CD4-positive, alpha-beta T cell (primary cell): Measurements from ENCODE around the gene SYK. TPM values are rescaled to one million over a fixed set of nuclear protein-coding genes. Genes with fewer than 3 reads are reported as not detected.

Experiments
- ATAC-seq: fragments of 200-7000 bp; cut with Tn5 transposase; one replicate; pipeline ENCODE4 v1.10.0; 2022; ENCODE audit warnings: mild to moderate bottlenecking; ENCODE audit not compliant: poor library complexity
- CTCF ChIA-PET: fragments of 350-600 bp; sonication (Branson Sonifier 250); formaldehyde crosslinking; loops from one replicate; lab custom pipeline; 2021; ENCODE audit warnings: antibody characterized with exemption, inconsistent platforms; lab: Charles Lee
- POLR2A ChIA-PET: fragments of 350-600 bp; sonication (Branson Sonifier 250); formaldehyde crosslinking; loops from one replicate; lab custom pipeline; 2021; ENCODE audit warnings: antibody characterized with exemption, inconsistent platforms; lab: Charles Lee
- DNase-seq, 14 experiments: peaks; one replicate each; pipeline ENCODE4 v3.0.0-alpha.2; 2013 to 2020; ENCODE audit warnings: mixed read lengths in 2 of 14
- H3K27ac ChIP-seq, 2 donors: one replicate each; pipeline versions ENCODE4 v1.5.1 to v1.7.0; 2013; ENCODE audit warnings: low read length in 2 of 2, low read depth in 1 of 2, mild to moderate bottlenecking in 1 of 2
- H3K27me3 ChIP-seq, 2 experiments: 1 replicate in 1 of 2; 2 replicates in 1 of 2; pipeline versions ENCODE4 v1.6.1 to v1.7.0; 2013; ENCODE audit warnings: low read length in 2 of 2, control low read depth in 1 of 2, mild to moderate bottlenecking in 1 of 2, moderate library complexity in 1 of 2; ENCODE audit not compliant: insufficient read depth in 2 of 2, control insufficient read depth in 1 of 2
- H3K36me3 ChIP-seq: one replicate; pipeline ENCODE4 v1.6.1; 2013; ENCODE audit warnings: low read length, control low read depth; ENCODE audit not compliant: insufficient read depth
- H3K4me1 ChIP-seq: one replicate; pipeline ENCODE4 v1.6.1; 2013; ENCODE audit warnings: low read length, control low read depth; ENCODE audit not compliant: insufficient read depth
- H3K4me3 ChIP-seq: one replicate; pipeline ENCODE4 v1.5.1; 2013; ENCODE audit warnings: mild to moderate bottlenecking, low read length, moderate library complexity
- H3K9me3 ChIP-seq, 2 experiments: 1 replicate in 1 of 2; 2 replicates in 1 of 2; pipeline versions ENCODE4 v1.6.1 to v1.7.0; 2013; ENCODE audit warnings: low read length in 2 of 2, mild to moderate bottlenecking in 2 of 2, control low read depth in 1 of 2, moderate library complexity in 1 of 2; ENCODE audit not compliant: control insufficient read depth in 1 of 2, insufficient read depth in 1 of 2
- H3K27ac Mint-ChIP-seq: one replicate; pipeline ENCODE4 v1.8.0; 2020; ENCODE audit warnings: mixed read lengths
- H3K27me3 Mint-ChIP-seq: one replicate; pipeline ENCODE4 v1.8.0; 2021; ENCODE audit warnings: mixed read lengths
- H3K36me3 Mint-ChIP-seq: one replicate; pipeline ENCODE4 v1.8.0; 2021; ENCODE audit warnings: low read depth, mixed read lengths
- H3K4me1 Mint-ChIP-seq: one replicate; pipeline ENCODE4 v1.8.0; 2021; ENCODE audit warnings: low read depth, mixed read lengths
- H3K4me3 Mint-ChIP-seq: one replicate; pipeline ENCODE4 v1.8.0; 2020; ENCODE audit warnings: mild to moderate bottlenecking, mixed read lengths
- H3K9me3 Mint-ChIP-seq: one replicate; pipeline ENCODE4 v1.8.0; 2020; ENCODE audit warnings: mixed read lengths
- intact Hi-C, 2 experiments: fragments of 100-400 bp; cut with DNase I in 1 of 2; cut with micrococcal nuclease in 1 of 2; formaldehyde crosslinking; loops; one replicate each; pipeline versions ENCODE4 v1.15.1 to v1.9.0; 2023 to 2025; cut with DNase I, micrococcal nuclease
- total RNA-seq, 174 experiments: library from RNA in 2 of 174; stranded (reverse) in 2 of 174; gene quantifications; one replicate each; pipeline ENCODE4 v1.2.3 and lab custom pipeline; 2021 to 2026
- TF ChIP-seq, protein P1 (sequence below): fragments of 200-600 bp; IDR thresholded peaks from one replicate; pipeline ENCODE4 v1.8.0; 2022; ENCODE audit warnings: antibody characterized with exemption, mild to moderate bottlenecking

SYK gene
- total RNA-seq, 2 experiments from 2014 or later, result 1.1 to 1.2 TPM

DNA sequence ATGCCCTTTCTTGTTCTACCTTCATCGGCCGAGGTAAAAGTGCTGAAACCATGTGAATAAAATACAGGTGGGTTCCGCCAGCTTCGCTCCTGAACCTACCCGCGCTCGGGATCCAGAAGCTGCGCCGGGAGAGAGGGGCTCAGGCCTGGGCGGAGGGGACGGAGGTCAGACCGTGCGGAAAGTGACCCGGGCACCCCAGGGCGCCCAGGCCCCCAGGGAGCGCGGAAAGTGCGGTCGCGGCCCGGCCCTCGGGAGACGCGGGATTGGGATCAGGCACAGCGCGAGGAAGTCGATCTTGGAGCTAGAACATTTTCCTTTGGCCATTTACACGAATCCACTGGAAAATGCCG is 329 bp downstream of the SYK start:
- Histone ChIP-seq H3K4me3 (peak overlapping the region; percentile 40), H3K36me3 (no peaks in the 10 kb centered on the region), H3K9me3 (peaks cover 0 to 3% of the 10 kb centered on the region in 2 experiments), H3K27me3 (peaks cover 9 to 61% of the 10 kb centered on the region in 2 experiments), H3K27ac (no peak overlapping the region), H3K4me1 (peaks cover 7% of the 10 kb centered on the region)
- H3K27me3 Mint-ChIP-seq, result peaks cover 88% of the 10 kb centered on the region
- peak overlapping the region; percentile 25 for H3K4me3 Mint-ChIP-seq
- DNase-seq (no peak), ATAC-seq (no peak)
- POLR2A ChIA-PET, result no interaction called here
- TF ChIP-seq, protein P1, sequence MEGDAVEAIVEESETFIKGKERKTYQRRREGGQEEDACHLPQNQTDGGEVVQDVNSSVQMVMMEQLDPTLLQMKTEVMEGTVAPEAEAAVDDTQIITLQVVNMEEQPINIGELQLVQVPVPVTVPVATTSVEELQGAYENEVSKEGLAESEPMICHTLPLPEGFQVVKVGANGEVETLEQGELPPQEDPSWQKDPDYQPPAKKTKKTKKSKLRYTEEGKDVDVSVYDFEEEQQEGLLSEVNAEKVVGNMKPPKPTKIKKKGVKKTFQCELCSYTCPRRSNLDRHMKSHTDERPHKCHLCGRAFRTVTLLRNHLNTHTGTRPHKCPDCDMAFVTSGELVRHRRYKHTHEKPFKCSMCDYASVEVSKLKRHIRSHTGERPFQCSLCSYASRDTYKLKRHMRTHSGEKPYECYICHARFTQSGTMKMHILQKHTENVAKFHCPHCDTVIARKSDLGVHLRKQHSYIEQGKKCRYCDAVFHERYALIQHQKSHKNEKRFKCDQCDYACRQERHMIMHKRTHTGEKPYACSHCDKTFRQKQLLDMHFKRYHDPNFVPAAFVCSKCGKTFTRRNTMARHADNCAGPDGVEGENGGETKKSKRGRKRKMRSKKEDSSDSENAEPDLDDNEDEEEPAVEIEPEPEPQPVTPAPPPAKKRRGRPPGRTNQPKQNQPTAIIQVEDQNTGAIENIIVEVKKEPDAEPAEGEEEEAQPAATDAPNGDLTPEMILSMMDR, result no peak
- no peak overlapping the region for H3K27ac Mint-ChIP-seq
- CTCF ChIA-PET, result no interaction called here
- no peaks in the 10 kb centered on the region for H3K36me3 Mint-ChIP-seq
- H3K4me1 Mint-ChIP-seq, result no peaks in the 10 kb centered on the region
- intact Hi-C loops, result no loop called here
- no peaks in the 10 kb centered on the region for H3K9me3 Mint-ChIP-seq

DNA sequence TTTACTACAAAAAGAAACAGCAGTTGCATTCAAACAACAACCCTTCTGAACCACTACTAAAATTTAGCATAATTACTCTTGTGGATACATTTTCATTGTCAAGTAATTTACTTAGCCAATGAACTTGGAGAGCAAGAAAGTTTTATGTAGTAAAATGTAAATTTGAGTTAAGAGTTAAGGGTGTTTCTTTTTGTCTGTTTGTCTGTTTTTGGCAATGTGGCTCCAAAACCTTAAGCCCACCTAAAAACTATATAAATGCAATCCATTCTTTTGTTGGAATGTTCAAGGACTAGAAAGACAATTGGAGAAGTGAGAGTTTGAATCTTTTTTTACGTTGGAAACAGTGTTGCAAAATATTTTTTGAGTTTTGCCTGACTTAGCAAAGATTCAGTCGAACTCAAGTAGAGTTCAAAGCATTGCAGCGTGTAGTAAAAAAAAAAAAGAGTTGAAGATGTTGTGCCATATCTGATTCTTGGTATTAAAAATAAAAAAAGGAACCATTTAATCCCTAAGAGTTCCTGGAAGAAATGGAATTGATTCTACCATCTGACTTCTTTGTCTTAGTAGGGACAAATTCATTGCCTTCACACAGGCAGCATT is 867 bp downstream of the SYK start:
- ATAC-seq, result no peak
- Mint-ChIP-seq H3K27ac (no peak overlapping the region), H3K4me1 (no peaks in the 10 kb centered on the region), H3K27me3 (peaks cover 87% of the 10 kb centered on the region), H3K4me3 (no peak overlapping the region), H3K36me3 (no peaks in the 10 kb centered on the region), H3K9me3 (no peaks in the 10 kb centered on the region)
- TF ChIP-seq, protein P1, result no peak
- peaks cover 0 to 3% of the 10 kb centered on the region in 2 experiments for H3K9me3 ChIP-seq
- H3K36me3 ChIP-seq, result no peaks in the 10 kb centered on the region
- peak overlapping the region; percentile 40 for H3K4me3 ChIP-seq
- intact Hi-C loops, result no loop called here
- POLR2A ChIA-PET, result no interaction called here
- H3K27me3 ChIP-seq, result peaks cover 13 to 62% of the 10 kb centered on the region in 2 experiments
- no peak overlapping the region for H3K27ac ChIP-seq
- H3K4me1 ChIP-seq, result peaks cover 7% of the 10 kb centered on the region
- CTCF ChIA-PET, result no interaction called here
- DNase-seq, result no peak

DNA sequence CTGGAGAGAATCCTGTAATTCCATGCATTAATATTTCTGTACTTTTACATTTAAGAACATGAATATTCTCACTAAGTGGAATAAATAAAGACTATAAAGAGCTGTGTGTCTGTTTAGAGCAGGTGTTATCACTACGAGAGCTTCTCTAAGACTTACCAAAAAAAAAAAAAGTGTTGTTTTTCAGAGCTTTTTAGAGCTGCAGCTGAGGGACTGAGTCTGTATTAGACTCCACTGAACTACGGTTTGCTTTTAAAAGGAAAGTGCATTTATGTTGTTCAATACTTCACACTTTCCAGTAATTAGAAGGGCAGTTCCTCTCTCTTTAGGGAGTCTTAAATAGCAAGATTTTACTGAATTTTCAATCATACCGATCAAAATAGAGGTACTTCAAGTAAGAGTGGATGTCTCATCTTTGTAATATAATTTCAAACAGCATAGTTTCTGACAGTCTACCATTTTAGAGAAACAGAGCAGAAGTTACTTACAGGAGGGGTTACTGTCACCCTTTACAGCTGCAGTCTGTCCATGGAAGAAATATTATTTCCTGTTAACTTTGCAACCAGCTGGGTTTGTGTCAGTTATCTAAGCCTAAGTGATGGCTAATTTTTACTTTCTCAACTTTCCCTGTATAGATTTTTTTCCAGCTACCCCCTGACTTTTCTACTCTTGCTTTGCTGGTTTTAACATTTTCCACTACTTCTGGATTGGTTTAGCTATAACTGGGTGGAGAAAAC is 2.4 kb downstream of the SYK start:
- no peak overlapping the region for H3K27ac ChIP-seq
- TF ChIP-seq, protein P1, result no peak
- peaks cover 0 to 3% of the 10 kb centered on the region in 2 experiments for H3K9me3 ChIP-seq
- DNase-seq (no peak), ATAC-seq (no peak)
- Mint-ChIP-seq H3K36me3 (no peaks in the 10 kb centered on the region), H3K9me3 (no peaks in the 10 kb centered on the region), H3K27ac (no peak overlapping the region), H3K4me1 (no peaks in the 10 kb centered on the region), H3K27me3 (peaks cover 91% of the 10 kb centered on the region), H3K4me3 (no peak overlapping the region)
- H3K27me3 ChIP-seq, result peaks cover 20 to 67% of the 10 kb centered on the region in 2 experiments
- CTCF ChIA-PET, result no interaction called here
- intact Hi-C loops, result no loop called here
- H3K4me3 ChIP-seq, result no peak overlapping the region
- H3K4me1 ChIP-seq, result peaks cover 7% of the 10 kb centered on the region
- POLR2A ChIA-PET, result no interaction called here
- no peaks in the 10 kb centered on the region for H3K36me3 ChIP-seq
